HG03097 (cell line): ENCODE data around the gene PIP4P1.

Source experiments
- ATAC-seq: cut with Tn5 transposase; IDR thresholded peaks from one replicate; pipeline ENCODE4 v1.9.1; 2021; ENCODE audit not compliant: unreplicated experiment, low FRiP score

PIP4P1 gene

DNA sequence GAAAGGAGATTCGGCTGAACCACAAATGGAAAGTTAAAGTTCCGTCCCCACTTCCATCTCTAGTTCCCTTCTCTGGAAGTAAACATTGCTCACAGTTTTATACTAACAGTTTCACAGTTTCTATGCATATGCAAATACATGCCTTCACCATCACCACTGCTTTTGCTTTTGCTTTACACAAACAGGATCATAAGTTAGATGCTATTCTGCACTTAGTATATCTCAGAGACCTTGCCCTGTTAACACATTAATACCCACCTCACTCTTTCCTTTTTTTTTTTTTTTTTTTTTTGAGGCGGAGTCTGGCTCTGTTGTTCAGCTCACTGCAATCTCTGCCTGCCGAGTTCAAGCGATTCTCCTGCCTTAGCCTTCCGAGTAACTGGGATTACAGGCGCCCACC is 48.8 kb downstream of the PIP4P1 start:
- peak; percentile 69 for ATAC-seq

DNA sequence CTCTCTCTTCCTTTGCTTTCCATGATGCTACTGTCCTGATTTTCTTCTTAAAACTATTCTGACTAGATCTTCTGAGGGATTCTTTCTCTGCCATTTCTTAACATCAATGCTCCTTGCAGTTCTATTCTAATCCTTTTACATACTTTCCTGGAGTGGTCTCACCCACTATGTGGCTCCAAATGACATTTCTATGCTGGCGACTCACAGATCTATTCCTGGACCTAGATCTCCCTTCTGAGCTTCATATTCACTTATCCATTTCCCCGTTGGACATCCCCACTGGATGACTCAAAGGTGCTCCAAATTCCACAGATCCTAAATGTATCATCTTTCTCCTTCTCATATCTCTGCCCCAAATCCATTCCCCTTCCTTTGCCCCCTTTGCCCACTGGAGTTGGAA is 52.0 kb downstream of the PIP4P1 start:
- ATAC-seq, result no peak
